NB4 (cell line): ENCODE data around the gene HTR3E.

Source experiments
- DNase-seq: peaks from one replicate; pipeline ENCODE4 v3.0.0; 2010; ENCODE audit warnings: low read depth
- H3K4me3 ChIP-seq: one replicate; pipeline ENCODE4 v1.5.1; 2011; ENCODE audit warnings: mild to moderate bottlenecking, low read depth, low read length, moderate library complexity
- MYC ChIP-seq: IDR thresholded peaks from 2 replicates; pipeline ENCODE4 v1.6.1; 2011; ENCODE audit warnings: low read depth, low read length
- POLR2A ChIP-seq: IDR thresholded peaks from 2 replicates; pipeline ENCODE4 v1.6.1; 2011; ENCODE audit warnings: mild to moderate bottlenecking; ENCODE audit not compliant: insufficient read length; ENCODE audit errors: extremely low read depth
- TF ChIP-seq, protein P1 (sequence below): IDR thresholded peaks from one replicate; pipeline ENCODE4 v1.5.1; 2012; ENCODE audit warnings: low read depth, low read length
- TF ChIP-seq, protein P2 (sequence below): IDR thresholded peaks from 2 replicates; pipeline ENCODE4 v1.6.1; 2011; ENCODE audit warnings: low read depth, low read length

HTR3E gene

DNA sequence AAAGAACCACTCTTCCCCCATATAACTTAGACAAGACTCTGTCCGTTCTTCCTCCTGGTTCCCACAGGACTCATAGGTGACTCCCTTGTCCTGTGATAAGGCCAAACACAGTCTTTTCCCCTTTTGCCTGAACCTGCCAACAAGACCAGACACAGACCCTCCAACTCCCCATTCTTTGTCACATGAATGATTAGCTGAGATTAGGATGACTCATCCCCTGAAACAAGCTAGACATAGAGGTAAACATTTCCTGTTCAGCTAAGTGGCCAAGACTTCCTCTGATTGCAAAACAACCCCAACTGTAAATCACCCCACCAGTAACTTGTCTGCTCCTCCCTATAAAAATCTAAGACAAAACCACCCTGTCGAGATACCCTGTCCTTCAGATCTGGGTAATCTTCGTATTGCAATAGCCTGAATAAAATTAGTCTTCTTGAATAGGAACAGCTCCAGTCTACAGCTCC is 11.4 kb upstream of the HTR3E start:
- no peak overlapping the region for H3K4me3 ChIP-seq
- peak; percentile 80 for DNase-seq
- no peak for TF ChIP-seq POLR2A
- TF ChIP-seq, protein P1, sequence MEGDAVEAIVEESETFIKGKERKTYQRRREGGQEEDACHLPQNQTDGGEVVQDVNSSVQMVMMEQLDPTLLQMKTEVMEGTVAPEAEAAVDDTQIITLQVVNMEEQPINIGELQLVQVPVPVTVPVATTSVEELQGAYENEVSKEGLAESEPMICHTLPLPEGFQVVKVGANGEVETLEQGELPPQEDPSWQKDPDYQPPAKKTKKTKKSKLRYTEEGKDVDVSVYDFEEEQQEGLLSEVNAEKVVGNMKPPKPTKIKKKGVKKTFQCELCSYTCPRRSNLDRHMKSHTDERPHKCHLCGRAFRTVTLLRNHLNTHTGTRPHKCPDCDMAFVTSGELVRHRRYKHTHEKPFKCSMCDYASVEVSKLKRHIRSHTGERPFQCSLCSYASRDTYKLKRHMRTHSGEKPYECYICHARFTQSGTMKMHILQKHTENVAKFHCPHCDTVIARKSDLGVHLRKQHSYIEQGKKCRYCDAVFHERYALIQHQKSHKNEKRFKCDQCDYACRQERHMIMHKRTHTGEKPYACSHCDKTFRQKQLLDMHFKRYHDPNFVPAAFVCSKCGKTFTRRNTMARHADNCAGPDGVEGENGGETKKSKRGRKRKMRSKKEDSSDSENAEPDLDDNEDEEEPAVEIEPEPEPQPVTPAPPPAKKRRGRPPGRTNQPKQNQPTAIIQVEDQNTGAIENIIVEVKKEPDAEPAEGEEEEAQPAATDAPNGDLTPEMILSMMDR = no peak
- TF ChIP-seq, protein P2, sequence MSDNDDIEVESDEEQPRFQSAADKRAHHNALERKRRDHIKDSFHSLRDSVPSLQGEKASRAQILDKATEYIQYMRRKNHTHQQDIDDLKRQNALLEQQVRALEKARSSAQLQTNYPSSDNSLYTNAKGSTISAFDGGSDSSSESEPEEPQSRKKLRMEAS = no peak
- no peak for TF ChIP-seq MYC

DNA sequence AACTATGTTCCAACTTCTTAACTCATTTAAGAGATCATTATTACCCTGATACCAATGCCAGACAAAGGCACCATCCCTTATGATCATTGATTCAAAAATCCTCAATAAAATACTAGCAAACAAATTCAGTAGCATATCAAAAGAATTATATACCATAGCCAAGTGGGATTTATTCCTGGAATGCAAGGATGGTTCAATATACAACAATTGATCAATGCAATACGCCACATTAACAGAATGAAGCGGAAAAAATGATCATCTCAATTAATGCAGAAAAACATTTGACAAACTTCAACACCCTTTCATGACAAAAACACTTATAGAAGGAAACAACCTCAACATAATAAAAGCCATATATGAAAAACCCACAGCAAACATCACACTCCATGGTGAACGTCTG is 4.7 kb upstream of the HTR3E start:
- TF ChIP-seq POLR2A (no peak), MYC (no peak)
- TF ChIP-seq, protein P2 = no peak
- TF ChIP-seq, protein P1 = no peak
- DNase-seq = no peak
- no peak overlapping the region for H3K4me3 ChIP-seq

DNA sequence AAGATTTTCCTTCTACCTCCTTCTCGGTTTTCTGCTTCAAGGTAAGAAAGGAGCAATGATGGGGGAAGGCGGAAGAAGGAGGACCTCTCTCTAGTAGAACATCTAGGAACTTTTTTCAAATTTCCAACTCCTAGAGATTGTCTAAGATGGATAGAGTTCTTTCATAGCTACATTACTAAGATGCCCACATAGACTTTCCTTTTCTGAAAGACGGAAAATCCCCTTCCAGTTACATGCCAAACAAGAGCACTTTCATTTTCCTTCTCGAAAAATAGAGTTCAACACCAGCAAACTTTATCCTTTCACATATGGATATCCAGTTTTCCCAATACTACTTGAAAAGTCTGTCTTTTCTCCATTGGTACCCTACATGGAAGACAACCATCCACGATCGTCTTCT is 692 bp downstream of the HTR3E start:
- no peak for TF ChIP-seq POLR2A
- H3K4me3 ChIP-seq = no peak overlapping the region
- no peak for DNase-seq

DNA sequence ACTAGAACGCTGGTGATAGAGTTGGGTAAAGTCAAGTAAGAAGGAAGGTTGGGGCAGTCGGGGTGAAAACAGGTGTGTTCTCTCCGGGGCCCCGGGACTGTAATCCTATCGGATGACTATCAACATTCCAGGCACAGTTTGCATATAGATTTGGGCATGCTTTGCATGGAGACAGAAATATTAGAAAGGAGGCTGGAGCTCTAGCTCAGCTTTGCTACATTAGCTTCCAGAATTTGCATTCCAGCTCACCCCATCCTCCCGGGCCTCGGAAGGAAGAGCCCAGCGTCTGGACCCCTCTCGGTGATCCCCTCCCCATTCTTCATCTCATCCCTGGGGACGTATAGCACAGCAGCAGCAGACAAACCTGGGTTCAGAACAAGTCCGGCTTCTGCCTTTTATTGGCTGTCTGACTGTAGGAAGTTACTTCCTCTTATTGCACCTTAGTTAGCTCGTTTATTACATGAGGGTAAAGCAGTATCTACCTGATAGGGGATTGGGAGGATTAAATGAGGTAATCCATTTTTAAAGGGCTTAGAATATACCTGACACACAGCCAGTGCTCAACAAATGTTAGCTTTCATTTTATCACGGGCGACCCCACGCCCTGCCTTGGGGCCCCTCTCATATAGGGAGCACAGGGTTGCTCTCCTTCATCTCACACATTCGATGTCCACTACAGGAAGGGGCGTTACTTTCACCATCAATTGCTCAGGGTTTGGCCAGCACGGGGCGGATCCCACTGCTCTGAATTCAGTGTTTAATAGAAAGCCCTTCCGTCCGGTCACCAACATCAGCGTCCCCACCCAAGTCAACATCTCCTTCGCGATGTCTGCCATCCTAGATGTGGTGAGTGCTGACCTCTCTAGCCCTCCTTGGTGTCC is 3.2 kb downstream of the HTR3E start:
- no peak for TF ChIP-seq POLR2A
- no peak overlapping the region for H3K4me3 ChIP-seq
- peak; percentile 16 for DNase-seq

DNA sequence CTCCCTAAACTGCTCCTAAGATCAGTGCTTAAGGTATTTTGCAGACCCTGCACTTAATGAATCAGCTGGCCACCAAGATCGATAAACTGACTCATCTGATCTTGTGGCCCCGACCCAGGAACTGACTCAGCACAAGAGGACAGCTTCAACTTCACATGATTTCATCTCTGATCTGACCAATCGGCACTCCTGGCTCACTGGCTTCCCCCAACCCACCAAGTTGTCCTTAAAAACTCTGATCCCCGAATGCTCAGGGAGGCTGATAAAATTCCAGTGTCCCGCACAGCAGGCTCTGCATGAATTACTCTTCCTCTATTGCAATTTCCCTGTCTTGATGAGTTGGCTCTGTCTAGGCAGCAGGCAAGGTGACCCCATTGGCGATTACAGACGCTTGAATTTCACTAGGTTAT is 13.5 kb downstream of the HTR3E start:
- peak; percentile 45 for DNase-seq
- TF ChIP-seq, protein P1 = no peak
- TF ChIP-seq MYC (no peak), POLR2A (no peak)
- TF ChIP-seq, protein P2 = no peak
- no peak overlapping the region for H3K4me3 ChIP-seq

DNA sequence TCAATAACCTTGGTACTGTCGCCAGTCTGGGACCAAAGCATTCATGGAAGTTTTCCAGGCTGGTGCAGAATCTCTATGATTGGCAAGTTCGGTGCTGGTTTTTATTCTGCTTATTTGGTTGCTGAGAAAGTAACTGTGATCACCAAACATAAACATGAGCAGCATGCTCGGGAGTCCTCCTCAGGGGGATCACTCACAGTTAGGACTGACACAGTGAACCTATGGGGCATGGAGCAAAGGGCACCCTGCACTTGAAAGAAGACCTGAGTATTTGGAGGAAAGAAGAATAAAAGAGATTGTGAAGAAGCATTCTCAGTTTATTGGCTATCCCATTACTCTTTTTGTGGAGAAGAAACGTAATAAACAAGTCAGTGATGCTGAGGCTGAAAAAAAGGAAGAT is 19.2 kb downstream of the HTR3E start:
- no peak for DNase-seq
- H3K4me3 ChIP-seq = no peak overlapping the region
- no peak for TF ChIP-seq POLR2A
- TF ChIP-seq, protein P1 = no peak
- no peak for TF ChIP-seq MYC
- TF ChIP-seq, protein P2 = no peak
